Right renal pelvis (tissue), 4 donors: ENCODE results near the gene CLDN5. TPM values are rescaled to one million over a fixed set of nuclear protein-coding genes. Genes with fewer than 3 reads are reported as not detected.

Experiments
- DNase-seq, 4 donors: peaks; one replicate each; pipeline ENCODE4 v3.0.0-alpha.2; 2013; ENCODE audit warnings: low read depth in 4 of 4, low spot score in 3 of 4, missing footprints in 1 of 4
- polyA plus RNA-seq, 4 donors: library from polyadenylated mRNA; unstranded; fragments of 120-200 nt; gene quantifications; one replicate each; pipeline ENCODE4 v1.2.1, GENCODE V29; 2013; ENCODE audit not compliant: insufficient read length in 4 of 4

The CLDN5 gene
- polyA plus RNA-seq, 4 donors = 24.1 to 51.9 (median 26.2) TPM

GRCh38 chr22:19523240-19524169 lies 705 bp downstream of the CLDN5 start:
- DNase-seq = peak in 1 of 4 donors; percentile 47

- DNase-seq = no peak
Measured at GRCh38 chr22:19522881-19523239, 1.4 kb downstream of the CLDN5 start.

- DNase-seq = no peak
Measured at GRCh38 chr22:19522190-19522880, 1.9 kb downstream of the CLDN5 start.

GRCh38 chr22:19520566-19521305 lies 3.5 kb downstream of the CLDN5 start:
- no peak for DNase-seq

- no peak for DNase-seq
Measured at GRCh38 chr22:19520007-19520406, 4.2 kb downstream of the CLDN5 start.

GRCh38 chr22:19519041-19519926 lies 4.9 kb downstream of the CLDN5 start:
- DNase-seq = no peak

- peak in 1 of 4 donors; percentile 45 for DNase-seq
Measured at GRCh38 chr22:19518635-19519034, 5.6 kb downstream of the CLDN5 start.

- DNase-seq = no peak
Measured at GRCh38 chr22:19517919-19518611, 6.1 kb downstream of the CLDN5 start.

- no peak for DNase-seq
Measured at GRCh38 chr22:19517171-19517500, 7.1 kb downstream of the CLDN5 start.

- no peak for DNase-seq
Measured at GRCh38 chr22:19516378-19517170, 7.6 kb downstream of the CLDN5 start.

GRCh38 chr22:19515654-19516377 lies 8.4 kb downstream of the CLDN5 start:
- DNase-seq = no peak

- DNase-seq = no peak
Measured at GRCh38 chr22:19514831-19515565, 9.2 kb downstream of the CLDN5 start.

GRCh38 chr22:19513823-19514222 lies 10.4 kb downstream of the CLDN5 start:
- no peak for DNase-seq

GRCh38 chr22:19510919-19511341 lies 13.3 kb downstream of the CLDN5 start:
- no peak for DNase-seq

GRCh38 chr22:19509923-19510322 lies 14.3 kb downstream of the CLDN5 start:
- DNase-seq = no peak

- DNase-seq = no peak
Measured at GRCh38 chr22:19509191-19509590, 15.0 kb downstream of the CLDN5 start.

- DNase-seq = no peak
Measured at GRCh38 chr22:19508024-19508776, 16.0 kb downstream of the CLDN5 start.
